Lung (tissue), 12 donors: ENCODE measurements around the gene SNAI1. TPM values are rescaled to one million over a fixed set of nuclear protein-coding genes. Genes with fewer than 3 reads are reported as not detected.

ENCODE experiments used
- ATAC-seq: fragments of 200-7000 bp; cut with Tn5 transposase; one replicate; pipeline ENCODE4 v1.9.1; 2020; ENCODE audit warnings: moderate number of reproducible peaks; ENCODE audit not compliant: insufficient read depth, low FRiP score
- DNase-seq, 3 donors: peaks; one replicate each; pipeline ENCODE4 v3.0.0-alpha.2; 2013 to 2017
- H3K27ac ChIP-seq, 2 donors: one replicate each; pipeline ENCODE4 v1.5.1; 2013; ENCODE audit warnings: mild to moderate bottlenecking in 2 of 2, moderate library complexity in 2 of 2, control low read depth in 1 of 2, inconsistent platforms in 1 of 2, low read depth in 1 of 2, low read length in 1 of 2
- H3K27me3 ChIP-seq, 3 donors: one replicate each; pipeline ENCODE4 v1.5.1; 2013; ENCODE audit warnings: low read length in 2 of 3; ENCODE audit not compliant: control insufficient read depth in 3 of 3, insufficient read depth in 3 of 3
- H3K36me3 ChIP-seq, 4 donors: one replicate each; pipeline ENCODE4 v1.5.1; 2013; ENCODE audit warnings: low read length in 4 of 4, mild to moderate bottlenecking in 1 of 4, moderate library complexity in 1 of 4; ENCODE audit not compliant: control insufficient read depth in 4 of 4, insufficient read depth in 4 of 4
- H3K4me1 ChIP-seq, 5 donors: one replicate each; pipeline ENCODE4 v1.5.1; 2013; ENCODE audit warnings: low read length in 5 of 5, mild to moderate bottlenecking in 2 of 5, moderate library complexity in 1 of 5; ENCODE audit not compliant: control insufficient read depth in 5 of 5, insufficient read depth in 5 of 5
- H3K4me3 ChIP-seq: one replicate; pipeline ENCODE4 v1.5.1; 2013; ENCODE audit warnings: mild to moderate bottlenecking, control low read depth, moderate library complexity
- H3K9ac ChIP-seq, 2 donors: one replicate each; pipeline ENCODE4 v1.5.1; 2013; ENCODE audit warnings: low read length in 2 of 2, control low read depth in 1 of 2; ENCODE audit not compliant: insufficient read depth in 1 of 2
- H3K9me3 ChIP-seq, 4 donors: one replicate each; pipeline ENCODE4 v1.5.1; 2013; ENCODE audit warnings: low read length in 3 of 4, mild to moderate bottlenecking in 1 of 4, moderate library complexity in 1 of 4; ENCODE audit not compliant: control insufficient read depth in 4 of 4, insufficient read depth in 3 of 4
- CTCF ChIP-seq: IDR thresholded peaks from 2 replicates; pipeline ENCODE4 v1.5.1; 2012; ENCODE audit warnings: mild to moderate bottlenecking; ENCODE audit errors: control extremely low read depth, extremely low read depth
- WGBS, 2 donors: extraction: QIAGEN DNeasy Blood & Tissue Kit; methylation state at CpG; one replicate each; pipeline ENCODE4 v1.1.7; 2013; 5-methylcytosine and 5-hydroxymethylcytosine counted together
- polyA plus RNA-seq, 2 donors: library from polyadenylated mRNA; stranded (reverse); fragments of 200-250 nt; gene quantifications; one replicate each; pipeline ENCODE4 v1.2.1, GENCODE V29; 2013
- total RNA-seq, 2 donors: library from RNA; depleted of rRNA in 1 of 2; stranded (reverse); fragments of >200 nt in 1 of 2; gene quantifications; one replicate each; pipeline ENCODE4 v1.2.1, GENCODE V29; 2014 to 2021
- donor health status: control.
- donor health status: control.
- donor health status: Bipolar disorder and iron deficiency.
- donor health status: healthy.
- donor health status: DM: yes; HTN: yes; CAD: no.

The SNAI1 gene
- total and polyA plus RNA-seq, 4 donors = 0.74 to 12.0 (median 5.4) TPM

GRCh38 chr20:50022676-50023075, 39.9 kb downstream of the SNAI1 start:
- no peak overlapping the region for H3K9ac ChIP-seq
- TF ChIP-seq CTCF = no peak
- H3K27me3 ChIP-seq = no peaks in the 10 kb centered on the region
- no peaks in the 10 kb centered on the region for H3K36me3 ChIP-seq
- no peak overlapping the region for H3K4me3 ChIP-seq
- H3K9me3 ChIP-seq = no peaks in the 10 kb centered on the region
- peaks cover 0 to 4% (median 3%) of the 10 kb centered on the region in 5 donors for H3K4me1 ChIP-seq
- H3K27ac ChIP-seq = no peak overlapping the region
- no peak for DNase-seq
- ATAC-seq = no peak
- 96% methylated on average over 6 of the region's 6 CpGs for WGBS, 2 donors

DNA sequence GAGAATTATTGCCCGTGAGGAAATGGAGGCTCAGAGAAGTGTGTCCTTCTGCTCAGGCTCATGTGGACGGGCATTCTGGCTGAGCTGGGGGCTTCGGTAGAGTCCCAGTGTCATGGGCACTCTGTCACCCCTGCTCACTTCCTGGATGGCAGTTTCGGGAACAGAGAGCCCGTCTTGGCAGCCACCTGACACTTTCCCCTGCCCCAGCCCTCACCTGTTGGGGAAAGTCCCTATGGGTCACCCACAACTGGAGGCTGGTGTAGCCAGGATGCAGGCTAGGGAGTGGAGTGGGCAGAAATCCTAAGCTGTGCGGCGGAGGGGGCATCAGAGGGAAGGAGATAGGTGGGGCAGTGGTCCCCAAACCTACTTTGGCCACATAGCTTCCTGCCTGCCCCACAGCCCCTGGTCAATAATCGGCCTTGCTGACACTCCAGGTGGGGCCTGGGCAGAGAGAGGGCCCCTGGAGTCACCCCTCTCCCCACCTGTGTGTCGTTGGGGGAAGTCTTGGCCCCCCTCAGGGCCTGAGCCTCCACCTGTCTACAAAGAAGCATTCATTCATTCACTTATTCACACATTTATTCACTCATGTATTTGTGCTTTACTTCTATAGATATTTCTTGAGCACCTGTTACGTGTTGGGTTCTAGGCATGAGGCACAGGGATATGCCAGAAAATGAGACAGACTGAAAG, 40.5 kb downstream of the SNAI1 start:
- H3K27me3 ChIP-seq = no peaks in the 10 kb centered on the region
- 72 to 76% methylated on average over 10 of the region's 10 CpGs for WGBS, 2 donors
- no peaks in the 10 kb centered on the region for H3K9me3 ChIP-seq
- H3K36me3 ChIP-seq = no peaks in the 10 kb centered on the region
- H3K4me1 ChIP-seq = peaks cover 0 to 7% (median 3%) of the 10 kb centered on the region in 5 donors
- TF ChIP-seq CTCF = no peak
- DNase-seq (no peak), ATAC-seq (no peak)
- no peak overlapping the region for H3K27ac ChIP-seq
- no peak overlapping the region for H3K4me3 ChIP-seq
- no peak overlapping the region for H3K9ac ChIP-seq

DNA sequence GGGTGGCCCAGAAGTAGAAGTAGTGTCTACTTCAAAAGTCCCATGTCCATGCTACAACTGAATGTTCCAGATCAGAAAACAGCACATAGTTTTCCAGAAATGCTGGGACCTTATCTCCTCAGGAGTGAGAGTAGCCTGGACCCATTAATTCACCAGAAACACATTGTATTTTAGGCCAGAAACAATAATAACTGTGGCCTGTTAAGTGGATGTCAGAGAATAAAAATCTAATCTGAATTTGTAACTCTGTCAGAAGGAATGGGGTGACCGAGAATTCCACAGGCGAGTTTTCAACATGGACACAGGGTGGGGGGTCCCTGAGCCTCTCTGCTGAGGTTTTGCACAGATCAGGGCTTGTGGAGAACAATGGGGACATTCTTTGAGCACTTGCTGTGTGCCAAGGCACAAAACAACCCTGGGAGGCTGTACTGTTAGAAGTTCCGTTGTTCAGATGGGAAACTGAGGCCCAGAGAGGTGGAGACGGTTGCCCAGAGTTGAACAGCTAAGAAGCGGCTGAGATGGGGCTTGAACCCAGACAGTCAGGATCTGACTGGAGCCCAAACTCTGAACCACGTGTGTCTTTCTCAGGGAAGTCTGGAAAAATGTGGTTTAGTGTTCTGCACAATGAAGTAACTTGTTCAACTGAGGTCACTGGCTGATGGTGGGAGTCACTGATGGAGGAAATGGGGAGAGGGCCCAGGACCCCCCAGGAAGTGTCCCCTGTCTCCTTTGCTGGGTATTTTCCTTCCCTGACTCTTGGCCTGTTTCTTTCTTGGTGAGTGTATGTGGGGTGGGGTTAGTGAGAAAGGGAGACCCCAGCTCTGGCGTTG, 44.2 kb downstream of the SNAI1 start:
- 83 to 91% methylated on average over 7 of the region's 7 CpGs for WGBS, 2 donors
- Histone ChIP-seq H3K9ac (no peak overlapping the region), H3K4me3 (no peak overlapping the region), H3K4me1 (peaks cover 0 to 21% (median 5%) of the 10 kb centered on the region in 5 donors), H3K27me3 (no peaks in the 10 kb centered on the region), H3K9me3 (no peaks in the 10 kb centered on the region), H3K27ac (peak overlapping the region in 1 of 2 donors; percentile 36), H3K36me3 (no peaks in the 10 kb centered on the region)
- ATAC-seq (no peak), DNase-seq (peak in 1 of 3 donors; percentile 32)
- no peak for TF ChIP-seq CTCF
